Stimulated activated naive CD4-positive, alpha-beta T cell (primary cell): ENCODE data around the gene C1orf52.

Experiments
- DNase-seq, 6 experiments: peaks; one replicate each; lab custom pipeline; 2025; lab: John Stamatoyannopoulos, UW

C1orf52 gene

DNA sequence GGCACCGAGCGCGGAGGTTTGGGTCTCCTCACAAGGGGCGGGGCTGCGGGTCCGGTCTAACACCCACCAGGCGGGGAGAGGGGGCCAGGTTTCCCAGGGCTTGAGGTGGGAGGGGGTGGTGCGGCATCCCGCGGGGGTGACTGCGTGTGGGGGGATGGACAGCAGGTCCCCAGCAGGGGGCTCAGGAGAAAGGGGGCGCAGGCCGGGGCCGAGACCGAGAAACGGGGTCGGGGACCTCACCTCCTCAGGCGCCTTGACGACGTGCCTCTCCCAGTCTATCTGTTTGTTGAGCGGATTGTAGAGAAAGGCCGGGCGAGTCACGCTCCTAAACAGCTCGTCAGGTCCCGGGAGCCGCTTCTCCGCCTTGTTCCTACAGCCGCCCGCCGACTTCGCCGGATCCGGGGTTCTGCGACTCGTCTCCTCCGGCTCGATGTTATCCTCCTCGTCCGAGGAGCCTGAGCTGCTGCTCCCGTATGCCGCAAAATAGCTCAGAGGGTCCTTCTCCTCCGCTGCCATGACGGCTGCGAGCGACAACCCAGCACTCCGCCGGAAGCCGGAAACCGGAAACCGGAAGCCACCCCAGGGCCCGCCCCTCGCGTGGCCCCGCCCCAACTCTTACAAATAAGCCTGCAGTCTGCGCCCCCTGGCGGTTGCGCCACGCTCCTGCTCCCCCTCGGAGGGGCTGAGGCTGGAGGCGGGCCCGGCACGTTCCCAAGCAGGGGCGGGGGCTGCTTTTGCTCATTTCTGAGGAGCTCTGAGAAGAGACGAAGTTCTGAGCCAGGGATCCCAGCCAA is at the start of gene C1orf52:
TSS of gene C1orf52 (minus strand) at position 545 of the 794 bp plus-strand sequence. CDS start at position 516, 29 bp downstream.
- peak; percentile 90 to 98 (median 96) for DNase-seq

DNA sequence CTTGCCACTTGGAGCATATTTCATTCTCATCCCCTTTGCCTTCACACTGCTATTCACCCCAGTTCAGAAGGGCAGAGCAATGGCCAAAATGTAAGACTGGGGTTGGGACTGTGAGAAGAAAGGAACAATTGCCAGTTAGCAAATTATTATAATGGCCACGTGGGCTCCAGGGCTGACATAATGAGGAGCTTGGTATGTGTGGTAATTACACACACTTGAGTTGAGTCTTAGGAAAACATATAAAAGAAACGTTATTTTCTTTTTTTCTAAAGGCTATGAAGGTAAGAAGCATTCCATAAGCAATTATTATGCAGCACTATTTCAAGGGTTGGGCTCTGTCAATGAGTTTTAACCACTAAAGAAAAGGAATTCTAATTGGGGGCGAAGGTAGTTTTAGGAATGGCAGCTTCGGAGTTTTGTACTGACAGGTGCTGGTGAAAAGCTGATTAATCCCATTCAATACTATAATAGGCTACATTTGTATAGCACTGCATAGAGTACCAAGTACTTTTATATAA is 49.4 kb upstream of the C1orf52 start:
- DNase-seq, result no peak

DNA sequence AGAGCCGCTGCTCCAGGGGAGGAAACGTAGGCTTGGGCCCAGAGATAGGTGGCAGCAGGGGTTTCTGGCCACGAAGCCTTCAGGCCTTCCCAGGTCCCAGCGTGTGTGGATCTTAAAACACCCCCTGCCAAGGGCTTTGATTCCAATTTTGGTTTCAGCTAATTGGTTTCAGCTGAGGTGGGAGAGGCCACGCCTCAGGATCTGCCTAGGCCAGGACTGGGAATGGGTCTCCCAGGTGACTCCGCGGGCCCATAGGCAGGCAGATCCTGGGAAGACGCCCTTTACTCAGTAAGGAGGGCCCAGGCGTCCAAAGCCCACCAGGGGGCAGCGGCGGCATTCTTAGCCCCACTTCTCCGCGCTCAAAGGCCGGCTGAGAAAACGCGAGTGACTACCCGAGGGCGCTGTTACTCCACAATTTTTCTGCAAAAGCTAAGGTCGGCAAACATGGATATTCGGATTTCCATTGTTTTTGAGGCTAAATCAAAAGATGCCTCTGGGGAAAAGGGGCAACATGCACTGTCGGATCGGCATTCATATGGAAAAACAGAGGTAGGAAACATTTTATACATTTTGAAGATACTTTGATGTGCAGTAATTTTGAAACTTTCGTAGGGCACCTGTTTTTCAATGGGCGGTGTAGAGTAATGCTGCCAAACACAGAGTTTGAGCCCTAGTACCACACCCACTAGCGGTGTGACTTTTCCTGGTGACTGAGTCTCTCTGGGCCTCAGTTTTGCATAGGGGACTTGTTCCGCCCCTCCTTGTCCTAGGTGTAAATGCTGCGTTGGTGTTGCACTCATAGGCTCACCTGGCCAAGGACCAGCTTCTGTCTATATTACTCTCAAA is 48.7 kb upstream of the C1orf52 start:
- DNase-seq, result peak in 5 of 6 experiments; percentile 7 to 32 (median 12)

DNA sequence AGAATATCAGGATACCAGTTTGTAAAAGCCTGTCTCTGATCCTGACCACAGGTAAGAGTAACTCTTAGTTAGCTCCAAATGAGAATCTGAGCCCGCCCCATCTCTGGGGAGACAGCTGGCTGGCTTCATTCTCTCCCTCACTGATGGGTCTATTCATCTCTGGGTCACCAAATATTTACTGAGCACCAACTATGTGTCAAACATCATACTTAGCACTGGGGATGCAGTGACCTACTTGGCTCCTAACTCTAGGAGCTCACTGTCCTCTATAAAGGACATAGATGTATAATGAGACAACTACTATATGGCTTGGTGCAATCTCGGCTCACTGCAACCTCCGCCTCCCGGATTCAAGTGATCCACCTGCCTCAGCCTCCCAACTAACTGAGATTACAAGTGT is 46.8 kb upstream of the C1orf52 start:
- DNase-seq, result no peak

DNA sequence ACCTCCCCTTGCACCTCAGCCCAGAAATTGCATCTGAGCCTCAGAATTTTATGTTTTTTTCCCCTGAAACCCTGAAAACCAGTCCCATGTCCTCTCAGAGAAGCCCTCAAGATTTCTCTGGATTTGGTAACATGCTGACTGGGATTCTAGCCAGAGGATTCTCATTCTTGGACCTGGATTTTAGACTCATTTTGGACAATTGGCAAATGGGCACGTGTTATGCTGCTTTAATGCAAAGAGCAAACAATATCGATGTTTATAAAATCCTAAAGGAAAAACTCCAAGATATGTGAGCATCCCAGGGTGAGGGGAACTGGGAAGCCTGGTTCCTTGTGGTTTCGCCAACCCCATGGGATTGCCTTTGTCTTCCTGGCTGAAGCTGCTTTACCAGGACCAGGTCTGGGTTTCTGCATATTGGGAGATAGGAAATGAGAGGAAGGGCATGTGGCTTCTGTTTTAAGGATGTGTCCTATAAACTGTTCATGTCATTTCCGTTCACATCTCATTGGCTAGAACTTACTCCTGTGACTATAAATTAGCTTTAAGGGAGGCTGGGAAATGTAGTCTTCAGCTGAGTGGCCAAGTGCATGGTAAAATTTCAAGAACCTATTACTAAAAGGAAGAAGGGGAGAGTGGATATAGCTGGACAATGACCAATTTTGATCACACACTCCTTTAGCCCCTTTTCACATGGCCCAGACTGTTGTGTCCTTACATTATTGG is 44.1 kb upstream of the C1orf52 start:
- no peak for DNase-seq

DNA sequence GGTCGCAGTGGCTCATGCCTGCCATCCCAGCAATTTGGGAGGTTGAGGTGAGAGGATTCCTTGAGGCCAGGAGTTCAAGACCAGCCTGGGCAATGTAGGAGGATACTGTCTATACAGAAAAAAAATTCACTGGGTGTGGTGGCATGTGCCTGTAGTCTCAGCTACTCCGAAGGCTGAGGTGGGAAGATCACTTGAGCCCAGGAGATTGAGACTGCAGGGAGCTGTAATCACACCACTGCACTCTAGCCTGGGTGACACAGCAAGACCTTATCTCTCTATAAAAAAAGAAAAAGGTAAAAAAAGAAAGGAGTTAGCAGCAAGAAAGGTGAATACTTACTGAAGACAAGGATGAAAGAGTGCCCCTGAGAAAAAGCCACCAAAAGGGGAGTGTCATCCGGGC is 40.7 kb upstream of the C1orf52 start:
- no peak for DNase-seq

DNA sequence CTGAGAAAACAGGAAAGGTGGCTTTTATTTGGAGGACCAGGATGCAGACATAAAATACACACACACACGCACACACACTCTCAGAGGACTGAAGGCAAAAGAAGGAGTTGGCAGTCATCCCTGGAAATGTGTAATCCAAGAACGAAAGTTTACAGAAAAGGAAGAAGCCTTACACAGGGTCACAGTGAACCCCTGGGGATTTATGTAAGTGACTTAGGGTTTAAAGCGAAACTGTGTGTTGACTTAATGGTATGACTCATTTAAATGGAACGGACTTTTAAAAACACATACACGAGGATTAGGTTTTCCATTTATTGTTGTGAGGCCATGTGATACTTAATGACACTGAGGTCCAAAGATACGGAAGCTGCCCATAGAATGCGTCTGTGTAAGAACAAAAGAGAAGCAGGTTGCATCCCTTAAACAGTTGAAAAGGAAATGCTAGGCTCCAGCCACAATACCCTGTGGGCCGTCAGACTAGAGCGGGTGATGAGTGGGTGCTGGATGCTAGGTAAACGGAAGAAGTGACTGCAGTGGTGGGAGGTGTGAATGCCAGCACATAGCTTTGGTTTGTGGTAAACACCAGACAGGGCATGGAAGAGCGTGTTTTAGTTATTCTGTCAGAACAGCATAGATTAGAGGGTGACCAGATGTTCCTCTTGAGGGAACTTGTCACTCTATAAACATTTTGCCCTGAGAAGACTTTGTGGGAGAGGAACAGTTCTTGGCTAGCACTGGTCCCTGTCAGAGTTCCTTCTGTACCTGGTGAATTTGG is 38.6 kb upstream of the C1orf52 start:
- DNase-seq, result no peak

DNA sequence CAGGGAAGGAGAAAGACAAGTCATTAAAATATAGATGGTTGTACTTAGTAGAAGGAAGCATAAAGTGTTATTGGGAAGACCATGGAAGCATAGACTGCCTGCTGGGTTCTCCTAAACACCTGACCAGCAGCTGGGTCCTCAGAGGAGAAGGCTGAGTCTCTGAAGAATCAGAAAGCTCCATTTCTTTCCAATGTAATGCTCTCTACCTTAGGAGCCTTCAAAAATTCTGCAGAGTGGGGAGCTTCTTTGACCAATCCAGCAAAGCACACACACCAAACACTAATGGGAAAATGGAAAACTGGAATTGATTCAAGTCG is 38.0 kb upstream of the C1orf52 start:
- DNase-seq, result no peak

DNA sequence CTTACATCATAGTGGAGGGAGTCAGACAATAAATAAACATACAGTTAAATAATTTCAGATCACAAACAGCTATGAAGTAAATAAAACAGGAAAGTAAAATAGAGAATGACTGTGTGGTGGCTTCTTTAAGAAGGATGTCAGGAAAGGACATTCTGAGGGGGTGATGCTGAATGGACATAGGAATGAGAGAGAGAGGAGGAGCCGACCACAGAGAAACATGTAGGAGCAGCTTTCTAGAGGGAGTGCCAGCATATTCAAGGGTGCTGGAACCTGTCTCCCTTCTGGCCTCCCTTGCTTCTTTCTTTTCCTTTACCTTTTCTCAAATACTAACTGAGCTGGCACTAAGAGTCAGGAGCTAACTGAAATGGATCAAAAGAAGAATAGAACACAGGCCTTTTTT is 37.5 kb upstream of the C1orf52 start:
- DNase-seq, result no peak

DNA sequence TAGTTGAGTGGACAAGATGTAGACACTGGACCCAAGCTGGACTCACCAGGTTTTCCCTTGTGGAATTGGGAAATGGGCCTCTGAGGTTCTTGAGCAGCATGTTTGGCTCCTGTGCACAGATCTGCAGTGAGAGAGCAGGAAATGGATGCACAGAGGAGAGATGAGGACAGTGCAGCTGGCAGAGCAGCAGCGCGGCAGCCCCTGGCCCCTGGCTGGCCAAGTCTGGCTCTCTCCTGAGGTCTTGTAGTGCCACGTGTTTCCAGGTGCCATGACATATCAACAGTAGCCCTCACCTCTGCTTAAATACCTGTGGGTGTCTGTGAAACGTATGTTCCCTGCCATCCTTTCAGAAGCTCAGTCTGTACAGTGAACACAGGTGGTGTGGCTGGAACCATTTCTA is 36.2 kb upstream of the C1orf52 start:
- DNase-seq, result no peak

DNA sequence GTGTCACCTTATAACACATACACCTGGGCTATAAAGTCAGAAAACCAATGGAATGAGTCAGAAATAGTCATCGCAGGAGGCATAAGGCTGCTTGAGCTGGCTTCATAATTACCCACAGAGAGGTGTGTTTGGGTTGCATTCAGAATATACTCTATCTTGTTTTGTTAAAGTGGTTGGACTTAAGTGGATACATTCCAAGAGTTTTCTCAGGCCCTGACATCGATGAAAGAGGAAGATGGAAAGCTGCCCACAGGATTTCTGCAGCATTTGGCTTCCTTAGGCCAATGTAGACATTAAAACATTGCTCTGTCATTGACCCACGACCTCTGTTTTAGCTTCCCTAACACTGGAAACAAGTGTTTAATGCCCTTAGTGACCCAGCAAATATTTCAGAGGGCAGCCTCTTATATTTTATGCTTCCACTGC is 35.6 kb upstream of the C1orf52 start:
- DNase-seq, result no peak

DNA sequence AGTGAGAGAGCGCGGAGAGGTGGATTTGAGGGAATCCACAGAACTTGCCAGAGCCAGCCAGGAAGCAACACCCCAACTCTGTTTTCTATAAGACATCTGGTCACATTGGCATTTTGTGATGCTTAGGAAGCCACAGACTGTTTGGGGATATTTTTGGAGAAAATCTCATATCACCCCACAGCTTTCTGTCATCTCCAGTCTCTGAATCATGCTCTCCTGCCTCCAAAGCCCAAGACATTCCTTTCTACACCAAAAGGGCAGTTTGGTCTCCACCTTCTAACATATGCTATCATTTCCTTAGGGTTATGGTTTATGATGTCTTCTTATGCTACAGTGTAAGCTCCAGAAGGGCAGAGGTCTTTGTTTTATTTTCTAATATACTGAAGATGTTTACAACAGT is 31.4 kb upstream of the C1orf52 start:
- DNase-seq, result no peak

DNA sequence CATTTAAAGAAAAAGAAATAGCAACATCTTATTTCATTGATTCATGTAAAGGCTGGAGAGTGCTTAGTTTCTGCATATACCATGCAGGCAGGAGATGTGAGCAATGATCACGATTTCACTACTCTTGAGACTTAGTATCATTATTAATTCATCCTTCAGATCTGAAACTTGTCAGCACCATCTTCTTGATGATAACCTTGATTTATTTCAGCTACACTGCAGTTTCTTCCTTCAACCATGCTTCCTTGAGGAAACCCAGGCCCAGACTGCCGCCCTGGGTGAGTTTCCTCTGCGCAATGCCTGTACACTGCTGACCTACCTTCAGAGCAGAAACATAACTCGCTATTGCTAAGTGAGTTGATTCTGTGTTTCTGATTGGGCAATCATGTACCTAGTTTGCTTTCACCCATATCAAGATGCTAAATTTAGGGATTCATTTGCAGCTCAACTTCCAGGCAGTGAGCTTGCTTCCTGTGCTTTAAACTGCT is 30.4 kb upstream of the C1orf52 start:
- DNase-seq, result no peak

DNA sequence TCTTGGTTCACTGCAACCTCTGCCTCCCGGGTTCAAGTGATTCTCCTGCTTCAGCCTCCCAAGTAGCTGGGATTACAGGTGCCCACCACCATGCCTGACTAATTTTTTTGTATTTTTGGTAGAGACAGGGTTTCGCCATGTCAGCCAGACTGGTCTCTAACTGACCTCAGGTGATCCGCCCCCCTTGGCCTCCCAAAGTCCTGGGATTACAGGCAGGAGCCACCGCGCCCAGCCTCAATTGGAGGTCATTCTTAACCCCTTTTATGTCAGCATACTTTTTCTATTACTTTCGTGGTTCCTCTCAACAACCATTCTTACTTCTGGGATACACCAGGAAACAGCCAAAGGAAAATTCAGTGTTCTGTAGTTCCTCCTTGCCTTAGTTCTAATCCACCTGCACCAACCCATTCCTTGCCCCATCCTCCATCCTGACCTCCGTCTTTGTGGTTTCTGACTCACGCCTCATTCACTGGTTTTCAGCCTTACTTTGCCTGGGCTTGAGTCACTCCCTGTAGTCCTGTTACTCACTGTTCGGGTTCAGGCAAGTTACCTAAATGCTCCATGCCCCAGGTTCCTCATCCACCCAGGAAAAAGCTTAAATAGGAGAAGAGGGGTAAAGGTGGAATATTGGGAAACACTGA is 29.9 kb upstream of the C1orf52 start:
- DNase-seq, result no peak

DNA sequence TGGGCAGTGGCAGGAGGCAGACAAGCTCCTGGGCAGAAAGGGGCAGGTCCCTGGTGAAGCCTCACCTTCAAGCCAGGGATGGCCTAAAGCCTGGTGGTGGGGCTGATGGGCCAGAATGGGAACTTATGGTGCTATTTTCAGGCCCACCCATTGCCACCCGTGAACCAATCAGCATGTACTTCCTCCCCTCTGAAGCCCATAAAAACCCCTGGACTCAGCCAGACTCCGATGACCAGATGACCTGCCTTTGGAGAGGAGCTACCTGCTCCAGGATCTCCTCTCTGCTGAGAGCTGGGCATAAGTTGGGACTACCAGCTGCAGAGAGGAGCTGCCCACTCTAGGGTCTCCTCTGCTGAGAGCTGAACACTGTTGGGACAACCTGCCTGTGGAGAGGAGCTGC is 24.7 kb upstream of the C1orf52 start:
- no peak for DNase-seq

DNA sequence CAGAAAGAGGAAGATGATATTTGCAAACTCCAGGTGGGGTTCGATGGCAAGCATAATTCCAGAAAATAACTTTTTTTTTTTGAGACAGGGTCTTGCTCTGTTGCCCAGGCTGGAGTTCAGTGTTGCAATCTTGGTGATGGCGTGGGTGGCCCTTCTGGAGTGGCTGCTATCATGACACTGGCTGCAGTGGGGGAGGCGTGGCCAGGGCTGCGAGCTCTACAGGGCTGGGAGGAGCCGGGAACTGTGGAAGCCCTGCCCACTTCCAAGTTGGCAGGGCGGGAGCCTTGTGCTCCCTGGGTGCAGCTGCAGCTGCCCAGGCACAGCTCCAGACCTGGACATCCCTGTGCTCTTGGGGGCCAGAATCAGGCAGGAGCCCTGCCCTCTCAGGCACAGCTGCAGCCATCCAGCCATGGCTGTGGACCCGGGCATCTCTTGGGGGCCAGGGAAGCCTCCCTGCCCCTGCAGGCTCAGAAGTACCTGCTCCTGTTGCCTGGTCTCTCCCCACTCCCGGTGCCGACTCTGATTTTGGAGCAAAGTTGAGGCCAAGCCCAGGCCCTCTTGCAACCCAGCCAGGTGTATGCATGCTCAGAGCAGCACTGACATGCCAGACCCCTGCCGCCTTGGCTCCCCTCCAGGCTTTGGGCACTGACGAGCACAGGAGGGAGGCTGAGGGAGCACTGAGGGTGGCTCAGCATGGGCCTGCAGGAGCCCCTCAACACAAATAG is 24.2 kb upstream of the C1orf52 start:
- no peak for DNase-seq

DNA sequence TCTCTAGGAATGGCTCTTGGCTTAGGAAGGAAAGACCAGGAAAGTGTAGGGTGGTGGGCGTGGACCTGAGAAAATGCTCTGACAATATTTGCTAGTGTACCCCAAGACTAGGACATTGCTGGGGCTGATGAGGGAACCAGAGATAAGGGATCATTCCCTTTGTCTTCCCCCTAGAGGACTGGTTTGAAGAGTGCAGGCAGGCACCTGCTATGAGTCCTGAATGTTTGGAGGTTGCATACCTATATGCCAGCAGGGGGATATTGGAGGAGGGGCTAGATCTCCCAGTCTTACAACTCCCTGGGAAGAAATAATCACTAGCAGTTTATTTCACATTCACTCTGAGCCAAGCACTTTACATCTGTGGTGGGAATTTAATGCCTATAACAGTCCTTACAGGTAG is 23.0 kb upstream of the C1orf52 start:
- DNase-seq, result no peak

DNA sequence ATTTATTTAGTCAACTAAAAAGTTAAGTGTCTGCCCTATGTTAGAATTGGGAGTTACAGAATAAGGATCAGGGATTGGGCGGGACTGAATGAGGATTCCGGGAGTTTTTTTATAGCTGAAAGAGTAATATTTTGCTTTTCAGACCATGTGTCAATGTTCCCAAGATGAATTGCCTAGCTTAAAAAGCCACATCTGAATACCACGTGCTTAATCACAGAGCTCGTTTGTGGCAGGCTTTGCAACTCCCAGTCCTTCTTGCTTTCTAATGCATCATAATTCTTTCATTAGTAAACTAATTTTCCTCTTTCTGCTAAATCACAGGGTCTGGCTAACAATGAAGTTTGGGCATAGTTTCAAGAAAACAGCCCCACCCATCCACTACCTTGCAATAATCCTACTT is 21.2 kb upstream of the C1orf52 start:
- no peak for DNase-seq

DNA sequence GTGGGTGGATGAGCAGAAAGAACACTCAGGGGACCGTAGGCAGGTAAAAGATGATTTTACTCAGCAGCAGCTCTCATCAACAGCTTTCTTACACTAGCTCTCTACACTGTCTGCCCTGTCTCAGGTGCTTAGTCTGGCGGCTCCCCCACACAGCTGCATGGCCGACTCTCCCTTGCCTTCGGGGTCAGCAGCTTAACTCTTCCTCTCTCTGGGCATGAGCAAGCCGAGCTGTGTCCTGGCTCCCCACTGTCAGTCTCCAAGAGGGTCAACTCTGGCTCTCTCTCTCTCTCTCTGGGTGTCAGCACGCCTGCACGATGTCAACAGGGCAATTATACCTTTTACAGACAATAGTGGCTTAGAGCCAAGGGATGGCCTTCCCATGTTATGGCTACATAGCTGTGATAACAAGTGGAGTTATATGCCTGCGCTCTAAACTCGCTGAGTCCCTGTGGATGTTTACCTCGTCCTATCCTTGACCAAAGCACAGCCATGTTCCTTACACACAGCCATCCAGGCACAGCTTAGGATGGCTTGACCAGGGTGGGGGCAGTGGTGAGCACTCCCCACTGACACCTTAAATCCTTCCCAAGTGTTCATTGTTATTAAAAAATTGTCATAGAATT is 20.1 kb upstream of the C1orf52 start:
- DNase-seq, result no peak

DNA sequence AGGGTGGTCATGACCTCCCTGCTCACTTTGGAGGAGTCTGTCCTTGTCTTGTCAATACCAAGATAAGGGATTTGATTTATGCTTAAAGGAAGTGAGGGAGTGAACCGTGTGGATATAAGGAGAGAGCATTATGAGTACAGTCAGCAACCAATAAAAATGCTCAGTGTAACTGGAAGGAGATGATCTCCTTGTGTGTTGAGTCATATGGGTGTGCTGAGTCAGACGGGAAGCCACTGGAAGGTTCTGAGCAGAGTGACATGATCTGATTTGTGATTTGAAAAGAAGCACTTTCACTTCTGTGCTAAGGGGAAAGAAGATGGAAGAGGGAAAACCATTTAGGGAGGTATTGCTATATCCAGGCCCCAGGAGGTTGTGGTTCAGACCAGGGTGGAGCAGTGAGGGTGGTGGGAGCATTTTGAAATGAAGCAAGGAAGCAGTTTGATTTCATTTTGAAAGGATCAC is 19.4 kb upstream of the C1orf52 start:
- DNase-seq, result no peak
